H9 (cell line): ENCODE measurements around the gene TXNDC8. TPM values are rescaled to one million over a fixed set of nuclear protein-coding genes. Genes with fewer than 3 reads are reported as not detected.

Experiments
- DNase-seq: peaks from one replicate; pipeline ENCODE4 v3.0.0-alpha.2; 2017
- H2AFZ ChIP-seq: one replicate; pipeline ENCODE4 v1.6.1; 2013; ENCODE audit warnings: mild to moderate bottlenecking, low read length, control low read depth, moderate library complexity
- H2AK5ac ChIP-seq: 2 replicates; pipeline ENCODE4 v1.6.1; 2013; ENCODE audit warnings: low read length, control low read depth, mixed read lengths; ENCODE audit not compliant: insufficient read length
- H2BK120ac ChIP-seq: one replicate; pipeline ENCODE4 v1.6.1; 2013; ENCODE audit warnings: low read depth, mild to moderate bottlenecking, low read length, control low read depth, inconsistent platforms; ENCODE audit not compliant: poor library complexity, severe bottlenecking
- H2BK12ac ChIP-seq: 2 replicates; pipeline ENCODE4 v1.6.1; 2013; ENCODE audit warnings: low read length, control low read depth, mixed read lengths, low read depth; ENCODE audit not compliant: insufficient read length
- H2BK15ac ChIP-seq: 2 replicates; pipeline ENCODE4 v1.6.1; 2013; ENCODE audit warnings: low read depth, low read length, control low read depth
- H2BK20ac ChIP-seq: one replicate; pipeline ENCODE4 v1.6.1; 2013; ENCODE audit warnings: low read depth, mild to moderate bottlenecking, low read length, control low read depth, inconsistent platforms; ENCODE audit not compliant: poor library complexity, severe bottlenecking
- H2BK5ac ChIP-seq: 2 replicates; pipeline ENCODE4 v1.6.1; 2013; ENCODE audit warnings: low read length, control low read depth, mixed read lengths; ENCODE audit not compliant: insufficient read length
- H3K14ac ChIP-seq: 2 replicates; pipeline ENCODE4 v1.6.1; 2013; ENCODE audit warnings: low read length, control low read depth; ENCODE audit not compliant: insufficient read depth
- H3K18ac ChIP-seq: 2 replicates; pipeline ENCODE4 v1.6.1; 2013; ENCODE audit warnings: low read depth, mild to moderate bottlenecking, mixed read lengths, low read length, control low read depth; ENCODE audit not compliant: insufficient read length
- H3K23ac ChIP-seq: 2 replicates; pipeline ENCODE4 v1.6.1; 2013; ENCODE audit warnings: low read length, control low read depth, mixed read lengths, low read depth; ENCODE audit not compliant: insufficient read length
- H3K23me2 ChIP-seq: 2 replicates; pipeline ENCODE4 v1.6.1; 2013; ENCODE audit warnings: low read depth, mild to moderate bottlenecking, mixed read lengths, low read length, control low read depth; ENCODE audit not compliant: insufficient read length, poor library complexity, severe bottlenecking
- H3K27ac ChIP-seq: 2 replicates; pipeline ENCODE4 v1.5.1; 2013; ENCODE audit warnings: low read length, control low read depth, mixed read lengths, low read depth; ENCODE audit not compliant: insufficient read length
- H3K27me3 ChIP-seq: 2 replicates; pipeline ENCODE4 v1.6.1; 2013; ENCODE audit warnings: low read length, control low read depth, inconsistent platforms; ENCODE audit not compliant: insufficient read depth
- H3K4ac ChIP-seq: 2 replicates; pipeline ENCODE4 v1.6.1; 2013; ENCODE audit warnings: low read depth, mild to moderate bottlenecking, control low read depth, inconsistent platforms, low read length, moderate library complexity
- H3K4me1 ChIP-seq: 2 replicates; pipeline ENCODE4 v1.6.1; 2013; ENCODE audit warnings: low read length, control low read depth, inconsistent platforms; ENCODE audit not compliant: insufficient read depth
- H3K4me2 ChIP-seq: 2 replicates; pipeline ENCODE4 v1.6.1; 2013; ENCODE audit warnings: low read length, control low read depth, mixed read lengths; ENCODE audit not compliant: insufficient read length, insufficient read depth
- H3K56ac ChIP-seq: 2 replicates; pipeline ENCODE4 v1.6.1; 2013; ENCODE audit warnings: low read depth, mild to moderate bottlenecking, mixed read lengths, low read length, control low read depth; ENCODE audit not compliant: insufficient read length
- H3K79me1 ChIP-seq: 2 replicates; pipeline ENCODE4 v1.6.1; 2013; ENCODE audit warnings: low read depth, mild to moderate bottlenecking, moderate library complexity, low read length, control low read depth, inconsistent platforms; ENCODE audit not compliant: insufficient read depth, poor library complexity, severe bottlenecking
- H3K79me2 ChIP-seq: 2 replicates; pipeline ENCODE4 v1.6.1; 2013; ENCODE audit warnings: low read length, control low read depth, inconsistent platforms; ENCODE audit not compliant: insufficient read depth
- H3K9ac ChIP-seq: 2 replicates; pipeline ENCODE4 v1.6.1; 2013; ENCODE audit warnings: low read length, control low read depth, mixed read lengths; ENCODE audit not compliant: insufficient read length; ENCODE audit errors: extremely low read depth
- H3K9me3 ChIP-seq: one replicate; pipeline ENCODE4 v1.6.1; 2013; ENCODE audit warnings: low read depth, low read length, inconsistent platforms; ENCODE audit not compliant: control insufficient read depth
- H3T11ph ChIP-seq: one replicate; pipeline ENCODE4 v1.6.1; 2013; ENCODE audit warnings: mild to moderate bottlenecking, low read length, control low read depth, inconsistent platforms
- H4K20me1 ChIP-seq: one replicate; pipeline ENCODE4 v1.6.1; 2013; ENCODE audit not compliant: control insufficient read depth, insufficient read length, insufficient read depth
- H4K5ac ChIP-seq: 2 replicates; pipeline ENCODE4 v1.6.1; 2013; ENCODE audit warnings: low read depth, mild to moderate bottlenecking, mixed read lengths, low read length, control low read depth; ENCODE audit not compliant: insufficient read length
- H4K8ac ChIP-seq: replicated peaks from 2 replicates; pipeline ENCODE4 v1.6.1; 2013; ENCODE audit warnings: low read length, control low read depth, mixed read lengths, low read depth; ENCODE audit not compliant: insufficient read length
- H4K91ac ChIP-seq: 2 replicates; pipeline ENCODE4 v1.6.1; 2013; ENCODE audit warnings: low read depth, mild to moderate bottlenecking, moderate library complexity, mixed read lengths, low read length, control low read depth; ENCODE audit not compliant: insufficient read length
- H3K27ac Mint-ChIP-seq, 3 experiments: 2 replicates in 2 of 3; 3 replicates in 1 of 3; pipeline ENCODE4 v1.8.0; 2020 to 2021; ENCODE audit warnings: mixed read lengths in 3 of 3, mild to moderate bottlenecking in 1 of 3, moderate library complexity in 1 of 3
- H3K27me3 Mint-ChIP-seq: 2 replicates; pipeline ENCODE4 v1.8.0; 2021; ENCODE audit warnings: low read depth, mild to moderate bottlenecking, moderate library complexity, mixed read lengths
- H3K36me3 Mint-ChIP-seq, 3 experiments: 2 replicates in 2 of 3; 3 replicates in 1 of 3; pipeline ENCODE4 v1.8.0; 2020 to 2021; ENCODE audit warnings: low read depth in 3 of 3, mixed read lengths in 3 of 3; ENCODE audit not compliant: insufficient read depth in 1 of 3
- H3K4me1 Mint-ChIP-seq, 2 experiments: 2 replicates each; pipeline ENCODE4 v1.8.0; 2020; ENCODE audit warnings: mixed read lengths in 2 of 2
- H3K4me3 Mint-ChIP-seq, 2 experiments: 2 replicates in 1 of 2; 3 replicates in 1 of 2; pipeline ENCODE4 v1.8.0; 2020 to 2021; ENCODE audit warnings: mild to moderate bottlenecking in 2 of 2, mixed read lengths in 2 of 2, moderate library complexity in 1 of 2
- H3K9me3 Mint-ChIP-seq, 2 experiments: 2 replicates in 1 of 2; 3 replicates in 1 of 2; pipeline ENCODE4 v1.8.0; 2020; ENCODE audit warnings: mild to moderate bottlenecking in 2 of 2, mixed read lengths in 2 of 2, moderate library complexity in 1 of 2
- WGBS: extraction: QIAGEN DNeasy Blood & Tissue Kit; methylation state at CpG from one replicate; pipeline ENCODE4 v1.1.7; 2013; ENCODE audit warnings: missing lambda C conversion rate, low lambda C conversion rate, mixed read lengths; ENCODE audit not compliant: insufficient read length; ENCODE audit errors: extremely low coverage; 5-methylcytosine and 5-hydroxymethylcytosine counted together
- total RNA-seq: library from RNA; stranded (reverse); gene quantifications from 2 replicates; pipeline ENCODE4 v1.2.1, GENCODE V29; 2021
- TF ChIP-seq, protein P1 (sequence below): fragments of 200-600 bp; sonication (generic); conservative IDR thresholded peaks from 3 replicates; pipeline ENCODE4 v1.8.0; 2021; ENCODE audit warnings: antibody characterized with exemption, mild to moderate bottlenecking

Gene TXNDC8
- total RNA-seq, 1 experiment from 2014 or later, result not detected

DNA sequence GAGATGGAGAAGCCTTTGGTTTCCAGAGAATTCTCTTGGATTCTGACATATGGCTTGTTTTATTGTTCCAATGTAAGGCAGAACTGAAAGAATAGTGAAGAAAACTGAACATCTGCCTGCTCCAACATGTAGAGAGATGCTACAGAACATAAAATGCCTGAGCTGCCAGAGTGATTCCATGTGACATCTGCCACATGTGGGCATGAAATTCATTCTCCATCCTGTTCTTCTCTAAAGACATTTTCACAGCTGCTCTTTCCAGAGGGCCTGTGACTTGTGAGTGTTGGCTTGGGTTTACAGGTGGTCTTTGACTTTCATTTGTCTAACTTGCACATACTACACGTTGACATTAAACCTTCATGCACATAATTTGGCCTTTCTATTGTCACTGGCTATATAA lies 47.7 kb downstream of the TXNDC8 start:
- Histone ChIP-seq H2BK5ac (no peak overlapping the region), H3K23ac (no peak overlapping the region), H4K91ac (no peak overlapping the region), H4K20me1 (no peaks in the 10 kb centered on the region), H2AFZ (no peak overlapping the region), H2BK12ac (no peak overlapping the region), H3K23me2 (no peaks in the 10 kb centered on the region), H3K4ac (no peak overlapping the region), H3K4me2 (no peak overlapping the region), H2BK20ac (no peak overlapping the region), H3K9ac (no peak overlapping the region), H3K27me3 (no peaks in the 10 kb centered on the region), H3K79me1 (no peaks in the 10 kb centered on the region), H3K4me1 (no peaks in the 10 kb centered on the region), H2BK120ac (no peak overlapping the region), H3K18ac (no peak overlapping the region), H4K8ac (no peak overlapping the region), H3K56ac (no peak overlapping the region), H4K5ac (no peak overlapping the region), H3K14ac (no peak overlapping the region), H2AK5ac (no peak overlapping the region), H3K27ac (no peak overlapping the region), H3K79me2 (no peaks in the 10 kb centered on the region), H3K9me3 (no peaks in the 10 kb centered on the region), H2BK15ac (no peak overlapping the region), H3T11ph (no peak overlapping the region)
- WGBS, result no CpG with 5 or more reads among the region's 1 CpG
- Mint-ChIP-seq H3K36me3 (no peaks in the 10 kb centered on the region; a peak in 1 of 7 replicates), H3K9me3 (no peaks in the 10 kb centered on the region), H3K27me3 (no peaks in the 10 kb centered on the region), H3K4me1 (peaks cover 3% of the 10 kb centered on the region in 2 experiments; a peak in 3 of 4 replicates), H3K4me3 (no peak overlapping the region), H3K27ac (no peak overlapping the region)
- TF ChIP-seq, protein P1, sequence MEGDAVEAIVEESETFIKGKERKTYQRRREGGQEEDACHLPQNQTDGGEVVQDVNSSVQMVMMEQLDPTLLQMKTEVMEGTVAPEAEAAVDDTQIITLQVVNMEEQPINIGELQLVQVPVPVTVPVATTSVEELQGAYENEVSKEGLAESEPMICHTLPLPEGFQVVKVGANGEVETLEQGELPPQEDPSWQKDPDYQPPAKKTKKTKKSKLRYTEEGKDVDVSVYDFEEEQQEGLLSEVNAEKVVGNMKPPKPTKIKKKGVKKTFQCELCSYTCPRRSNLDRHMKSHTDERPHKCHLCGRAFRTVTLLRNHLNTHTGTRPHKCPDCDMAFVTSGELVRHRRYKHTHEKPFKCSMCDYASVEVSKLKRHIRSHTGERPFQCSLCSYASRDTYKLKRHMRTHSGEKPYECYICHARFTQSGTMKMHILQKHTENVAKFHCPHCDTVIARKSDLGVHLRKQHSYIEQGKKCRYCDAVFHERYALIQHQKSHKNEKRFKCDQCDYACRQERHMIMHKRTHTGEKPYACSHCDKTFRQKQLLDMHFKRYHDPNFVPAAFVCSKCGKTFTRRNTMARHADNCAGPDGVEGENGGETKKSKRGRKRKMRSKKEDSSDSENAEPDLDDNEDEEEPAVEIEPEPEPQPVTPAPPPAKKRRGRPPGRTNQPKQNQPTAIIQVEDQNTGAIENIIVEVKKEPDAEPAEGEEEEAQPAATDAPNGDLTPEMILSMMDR, result no peak
- DNase-seq, result no peak
